ENCODE data around the gene CCDC61. TPM values are rescaled to one million over a fixed set of nuclear protein-coding genes. Genes with fewer than 3 reads are reported as not detected.

CCDC61 gene
- total RNA-seq, 2 donors from 2014 or later: 24.3 to 27.6 TPM

GRCh38 chr19:46017095-46017429, 21.8 kb downstream of the CCDC61 start:
- no peaks in the 10 kb centered on the region for H3K9me3 Mint-ChIP-seq
- H3K4me1 Mint-ChIP-seq: peaks cover 13% of the 10 kb centered on the region
- no peak for ATAC-seq (replicated peaks)
- H3K27ac Mint-ChIP-seq: no peak overlapping the region
- peak overlapping the region; percentile 87 for H3K4me3 Mint-ChIP-seq
- H3K27me3 Mint-ChIP-seq: peaks cover 7% of the 10 kb centered on the region
- H3K36me3 Mint-ChIP-seq (ENCODE audit: low read depth): peaks cover 8% of the 10 kb centered on the region

GRCh38 chr19:46017874-46018675, 22.8 kb downstream of the CCDC61 start:
- H3K36me3 Mint-ChIP-seq (ENCODE audit: low read depth): peaks cover 8% of the 10 kb centered on the region
- no peak overlapping the region for H3K4me3 Mint-ChIP-seq
- no peaks in the 10 kb centered on the region for H3K9me3 Mint-ChIP-seq
- H3K27ac Mint-ChIP-seq: no peak overlapping the region
- H3K27me3 Mint-ChIP-seq: peaks cover 7% of the 10 kb centered on the region
- peaks cover 13% of the 10 kb centered on the region for H3K4me1 Mint-ChIP-seq
- no peak for ATAC-seq (replicated peaks)

- peaks cover 8% of the 10 kb centered on the region for H3K27me3 Mint-ChIP-seq
- H3K27ac Mint-ChIP-seq: no peak overlapping the region
- H3K36me3 Mint-ChIP-seq (ENCODE audit: low read depth): peaks cover 8% of the 10 kb centered on the region
- no peak for ATAC-seq (replicated peaks)
- H3K9me3 Mint-ChIP-seq: no peaks in the 10 kb centered on the region
- no peak overlapping the region for H3K4me3 Mint-ChIP-seq
- H3K4me1 Mint-ChIP-seq: peaks cover 13% of the 10 kb centered on the region
These were observed 23.5 kb downstream of the CCDC61 start for GRCh38 chr19:46018729-46019251.

- Mint-ChIP-seq H3K36me3 (ENCODE audit: low read depth) (peaks cover 5% of the 10 kb centered on the region), H3K9me3 (no peaks in the 10 kb centered on the region), H3K4me3 (no peak overlapping the region), H3K4me1 (peaks cover 13% of the 10 kb centered on the region), H3K27me3 (peaks cover 13% of the 10 kb centered on the region), H3K27ac (no peak overlapping the region)
- ATAC-seq (replicated peaks): no peak
These were observed 24.0 kb downstream of the CCDC61 start for GRCh38 chr19:46019270-46019669.

- no peak overlapping the region for H3K4me3 Mint-ChIP-seq
- no peaks in the 10 kb centered on the region for H3K9me3 Mint-ChIP-seq
These were observed 25.5 kb downstream of the CCDC61 start for GRCh38 chr19:46020819-46021125.

GRCh38 chr19:46021531-46022041, 26.3 kb downstream of the CCDC61 start:
- H3K4me3 Mint-ChIP-seq: no peak overlapping the region
- no peaks in the 10 kb centered on the region for H3K36me3 Mint-ChIP-seq (ENCODE audit: low read depth)
- H3K27ac Mint-ChIP-seq: no peak overlapping the region
- peaks cover 7% of the 10 kb centered on the region for H3K4me1 Mint-ChIP-seq
- H3K27me3 Mint-ChIP-seq: peaks cover 5% of the 10 kb centered on the region
- ATAC-seq (replicated peaks): no peak
- H3K9me3 Mint-ChIP-seq: no peaks in the 10 kb centered on the region

More at GRCh38 chr19:46020819-46021125, 25.5 kb downstream of the CCDC61 start:
- peaks cover 5% of the 10 kb centered on the region for H3K4me1 Mint-ChIP-seq
- H3K27me3 Mint-ChIP-seq: peaks cover 6% of the 10 kb centered on the region
- no peak for ATAC-seq (replicated peaks)
- H3K36me3 Mint-ChIP-seq (ENCODE audit: low read depth): no peaks in the 10 kb centered on the region
- H3K27ac Mint-ChIP-seq: no peak overlapping the region

- no peak overlapping the region for H3K27ac Mint-ChIP-seq
- no peaks in the 10 kb centered on the region for H3K9me3 Mint-ChIP-seq
- no peaks in the 10 kb centered on the region for H3K36me3 Mint-ChIP-seq (ENCODE audit: low read depth)
- ATAC-seq (replicated peaks): no peak
- H3K27me3 Mint-ChIP-seq: peaks cover 5% of the 10 kb centered on the region
- no peak overlapping the region for H3K4me3 Mint-ChIP-seq
- H3K4me1 Mint-ChIP-seq: peaks cover 9% of the 10 kb centered on the region
These were observed 26.8 kb downstream of the CCDC61 start for GRCh38 chr19:46022061-46022430.

- Mint-ChIP-seq H3K4me1 (peaks cover 9% of the 10 kb centered on the region), H3K4me3 (no peak within 1 kb of the TSS), H3K27me3 (peaks cover 5% of the 10 kb centered on the region), H3K27ac (no peak within 1 kb of the TSS), H3K36me3 (ENCODE audit: low read depth) (no peaks in the 10 kb centered on the region), H3K9me3 (no peaks in the 10 kb centered on the region)
- no peak for ATAC-seq (replicated peaks)
These were observed 27.4 kb downstream of the CCDC61 start, which contains the start of gene PGLYRP1 for GRCh38 chr19:46022431-46023310. Gene PGLYRP1, minus strand, starts transcription at chr19:46023053. Its CDS starts 32 bp downstream, at chr19:46023021.

GRCh38 chr19:46023311-46023779, 28.1 kb downstream of the CCDC61 start:
- H3K36me3 Mint-ChIP-seq (ENCODE audit: low read depth): no peaks in the 10 kb centered on the region
- H3K9me3 Mint-ChIP-seq: no peaks in the 10 kb centered on the region
- peaks cover 5% of the 10 kb centered on the region for H3K27me3 Mint-ChIP-seq
- peaks cover 9% of the 10 kb centered on the region for H3K4me1 Mint-ChIP-seq
- no peak for ATAC-seq (replicated peaks)
- no peak overlapping the region for H3K27ac Mint-ChIP-seq
- no peak overlapping the region for H3K4me3 Mint-ChIP-seq

- Mint-ChIP-seq H3K9me3 (no peaks in the 10 kb centered on the region), H3K27ac (no peak overlapping the region), H3K36me3 (ENCODE audit: low read depth) (no peaks in the 10 kb centered on the region), H3K4me1 (peaks cover 14% of the 10 kb centered on the region), H3K4me3 (no peak overlapping the region), H3K27me3 (peaks cover 8% of the 10 kb centered on the region)
- no peak for ATAC-seq (replicated peaks)
These were observed 30.6 kb downstream of the CCDC61 start for GRCh38 chr19:46025835-46026234.

GRCh38 chr19:46030812-46031550, 35.7 kb downstream of the CCDC61 start:
- H3K4me3 Mint-ChIP-seq: no peak overlapping the region
- H3K27ac Mint-ChIP-seq: no peak overlapping the region
- peaks cover 13% of the 10 kb centered on the region for H3K4me1 Mint-ChIP-seq
- no peaks in the 10 kb centered on the region for H3K36me3 Mint-ChIP-seq (ENCODE audit: low read depth)
- H3K27me3 Mint-ChIP-seq: peaks cover 6% of the 10 kb centered on the region
- no peak for ATAC-seq (replicated peaks)
- no peaks in the 10 kb centered on the region for H3K9me3 Mint-ChIP-seq

GRCh38 chr19:46031781-46032596, 36.7 kb downstream of the CCDC61 start:
- Mint-ChIP-seq H3K9me3 (no peaks in the 10 kb centered on the region), H3K4me3 (no peak overlapping the region), H3K36me3 (ENCODE audit: low read depth) (no peaks in the 10 kb centered on the region), H3K27me3 (peaks cover 6% of the 10 kb centered on the region), H3K27ac (no peak overlapping the region), H3K4me1 (peaks cover 5% of the 10 kb centered on the region)
- ATAC-seq (replicated peaks): no peak

- H3K27me3 Mint-ChIP-seq: peaks cover 6% of the 10 kb centered on the region
- no peaks in the 10 kb centered on the region for H3K9me3 Mint-ChIP-seq
- no peaks in the 10 kb centered on the region for H3K36me3 Mint-ChIP-seq (ENCODE audit: low read depth)
- ATAC-seq (replicated peaks): no peak
- peaks cover 5% of the 10 kb centered on the region for H3K4me1 Mint-ChIP-seq
- H3K4me3 Mint-ChIP-seq: no peak overlapping the region
- H3K27ac Mint-ChIP-seq: no peak overlapping the region
These were observed 37.3 kb downstream of the CCDC61 start for GRCh38 chr19:46032597-46033025.
